GM21576 (cell line): Measurements from ENCODE around the gene MEGF6.

Experiments used
- ATAC-seq: cut with Tn5 transposase; IDR thresholded peaks from one replicate; pipeline ENCODE4 v1.9.1; 2021; ENCODE audit warnings: mild to moderate bottlenecking, moderate library complexity; ENCODE audit not compliant: unreplicated experiment

Gene MEGF6

DNA sequence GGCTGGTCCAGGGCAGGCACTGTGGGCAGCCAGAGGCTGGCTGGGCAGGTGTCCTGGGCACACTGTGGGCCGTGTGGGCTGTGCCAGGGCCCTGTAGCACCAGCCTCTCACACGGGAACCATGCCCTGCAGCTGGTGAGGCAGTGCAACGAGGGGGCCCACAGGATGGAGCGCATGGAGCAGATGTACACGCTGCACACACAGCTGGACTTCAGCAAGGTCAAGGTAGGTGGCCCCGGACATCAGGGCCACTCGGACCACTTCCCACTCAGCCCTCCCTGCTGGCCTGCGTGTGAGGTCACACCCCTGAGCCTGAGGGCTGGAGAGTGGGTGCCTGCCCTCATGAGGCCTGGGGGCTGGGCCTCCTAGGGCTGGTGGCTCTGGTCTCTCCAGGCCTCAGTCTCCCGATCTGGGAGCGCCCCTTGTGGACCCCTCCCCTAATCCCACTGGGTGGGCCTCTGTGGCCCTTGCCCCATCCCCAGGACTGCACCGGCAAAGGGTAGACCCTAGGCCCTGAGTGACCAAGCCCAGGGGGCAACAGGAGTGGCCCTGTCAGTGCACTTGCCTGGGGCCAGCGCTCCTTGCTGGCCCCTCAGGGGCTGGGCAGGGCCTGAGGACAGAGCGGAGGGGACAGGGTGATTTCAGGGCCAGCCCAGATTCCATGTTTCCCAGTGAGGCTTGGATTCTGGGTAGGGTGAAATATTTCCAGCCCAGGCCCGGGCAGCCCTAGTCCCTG is 135.3 kb downstream of the MEGF6 start:
- no peak for ATAC-seq

DNA sequence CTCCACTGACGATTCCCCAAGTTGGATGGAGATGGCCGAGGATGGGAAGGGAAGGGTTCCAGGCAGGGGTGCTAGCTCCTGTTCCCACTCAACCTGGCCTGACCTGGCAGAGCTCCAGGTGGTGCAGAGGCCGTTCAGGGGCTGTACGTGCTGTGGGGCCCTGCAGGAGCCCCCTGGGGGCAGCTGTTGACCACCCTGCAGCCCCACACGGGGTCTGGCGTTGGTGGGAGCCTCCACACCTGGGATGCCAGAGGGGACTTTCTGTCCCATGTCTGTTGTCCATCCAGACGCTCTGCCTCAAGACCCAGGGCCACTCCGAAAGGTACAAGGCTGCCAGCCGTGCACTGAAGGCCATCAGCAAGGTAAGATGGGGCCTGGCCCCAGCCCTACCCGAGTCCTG is 136.9 kb downstream of the MEGF6 start:
- ATAC-seq, result no peak

DNA sequence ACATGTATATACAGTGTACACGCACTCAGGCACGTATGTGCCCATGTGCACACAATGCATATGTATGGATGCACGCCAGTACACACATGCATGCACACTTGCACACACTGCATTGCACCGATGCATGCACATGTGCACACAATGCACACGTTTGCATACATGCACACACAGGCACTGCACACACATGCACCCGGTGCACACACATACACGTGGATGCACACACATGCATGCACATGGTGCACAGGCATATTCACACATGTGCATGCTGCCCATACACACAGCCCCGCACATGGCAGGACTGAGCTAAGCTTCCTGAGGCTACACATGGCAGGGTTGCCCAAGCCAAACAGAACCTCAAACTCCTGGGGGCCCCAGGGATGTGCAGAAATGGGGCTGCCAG is 137.3 kb downstream of the MEGF6 start:
- no peak for ATAC-seq

DNA sequence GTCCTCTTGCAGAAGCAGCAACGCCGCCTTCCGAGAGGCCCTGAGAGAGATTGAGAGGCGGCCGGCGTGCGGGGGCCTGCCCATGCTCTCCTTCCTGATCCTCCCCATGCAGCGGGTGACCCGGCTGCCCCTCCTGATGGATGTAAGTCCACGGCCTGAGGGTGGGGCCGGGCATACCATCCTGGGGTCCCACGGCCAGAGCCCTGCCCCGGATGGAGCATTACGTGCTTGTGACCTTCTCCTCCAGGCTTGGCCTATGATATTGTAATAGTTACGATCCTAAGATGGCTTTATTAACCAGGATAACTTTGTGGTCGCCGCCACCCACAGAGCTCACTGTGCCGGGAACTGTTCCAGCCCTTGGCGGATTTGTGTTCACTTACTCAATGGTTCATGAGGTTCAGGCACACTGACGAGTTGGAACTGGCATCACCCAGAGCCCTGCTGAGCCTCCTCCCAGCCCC is 137.9 kb downstream of the MEGF6 start:
- ATAC-seq, result no peak

DNA sequence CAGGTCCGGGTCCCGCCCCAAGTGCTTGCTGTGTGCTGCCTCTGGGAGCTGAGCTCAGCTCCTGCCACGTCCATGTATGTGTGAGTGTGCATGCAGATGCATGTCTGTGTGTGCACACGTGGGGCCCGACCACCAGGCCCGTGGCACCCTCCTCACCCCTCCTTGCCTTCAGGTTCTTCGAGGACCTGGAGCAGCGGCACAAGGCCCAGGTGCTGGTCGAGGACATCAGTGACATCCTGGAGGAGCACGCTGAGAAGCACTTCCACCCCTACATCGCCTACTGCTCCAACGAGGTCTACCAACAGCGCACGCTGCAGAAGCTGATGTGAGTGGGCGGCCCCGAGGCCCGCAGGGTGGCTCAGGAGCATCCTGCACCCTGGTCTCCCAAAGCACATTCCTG is 138.4 kb downstream of the MEGF6 start:
- no peak for ATAC-seq

DNA sequence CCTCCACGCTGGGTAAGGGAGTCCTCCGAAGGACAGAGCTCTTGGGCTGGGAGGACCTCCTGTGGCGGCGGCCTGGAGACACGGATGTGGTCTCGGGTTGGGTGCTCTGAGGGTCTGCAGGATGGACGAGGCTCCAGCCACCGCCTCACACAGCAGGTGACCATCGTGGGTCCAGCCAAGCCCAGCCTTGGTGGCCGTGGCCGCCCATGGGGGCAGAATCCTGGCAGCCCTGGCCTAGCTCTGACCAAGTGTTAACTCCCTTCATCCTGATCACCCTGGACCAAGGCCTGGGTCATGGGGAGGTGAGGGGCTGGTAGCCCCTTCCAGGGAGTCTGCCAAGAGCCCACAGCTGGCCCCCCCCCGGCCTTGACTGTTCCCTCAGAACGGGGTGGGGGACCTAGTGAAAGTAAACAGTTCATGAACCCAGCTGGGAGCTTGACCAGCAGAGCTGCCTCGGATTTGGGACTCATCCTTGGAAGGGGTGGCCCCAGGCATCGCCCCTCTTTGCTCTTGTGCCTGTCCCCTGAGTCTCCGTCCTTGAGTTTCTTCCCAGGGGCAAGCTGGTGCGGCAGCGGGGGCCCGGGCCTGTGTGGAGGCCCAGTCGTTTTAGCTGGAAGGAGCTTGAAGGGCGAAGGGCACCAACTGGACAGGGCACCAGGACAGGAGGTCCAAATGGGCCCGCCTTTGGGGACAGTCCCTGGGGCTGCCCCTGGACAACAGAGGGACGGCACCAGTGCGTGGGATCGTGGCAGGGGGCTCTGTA is 139.0 kb downstream of the MEGF6 start:
- ATAC-seq, result no peak

DNA sequence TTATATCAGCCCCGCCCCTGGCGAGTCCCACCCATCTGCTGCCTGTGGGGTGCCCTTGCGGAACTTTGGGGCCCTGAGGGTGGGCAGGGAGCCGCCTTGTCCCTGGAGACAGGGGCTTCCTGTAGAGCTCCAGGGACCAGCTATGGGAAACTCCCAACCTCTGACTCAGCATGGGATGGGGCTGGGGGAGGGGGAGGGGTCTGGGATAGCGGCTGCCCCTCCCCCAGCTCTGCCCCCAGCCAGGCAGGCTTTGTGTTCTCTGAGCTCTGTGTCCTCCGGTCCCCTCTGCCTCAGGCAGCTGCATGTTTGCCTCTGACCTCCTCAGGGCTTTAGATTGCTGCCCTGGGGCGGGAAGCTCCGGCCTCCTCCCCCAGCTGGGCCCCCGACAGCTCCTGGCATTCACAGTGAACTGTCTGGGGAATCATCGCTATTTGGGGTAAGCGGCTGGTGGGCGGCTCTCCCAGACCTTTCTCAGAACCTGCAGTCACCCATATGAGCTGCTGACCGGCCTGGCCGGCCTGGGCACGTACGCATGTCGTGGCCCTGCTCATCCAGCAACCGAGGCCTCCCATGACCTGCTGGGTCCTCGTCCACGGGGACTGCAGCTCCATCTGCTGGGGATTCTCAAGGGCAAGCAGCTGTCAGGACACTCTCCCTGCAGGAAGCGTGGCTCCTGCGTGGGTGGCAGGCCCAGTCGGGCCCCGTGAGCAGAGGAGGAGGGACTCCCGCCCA is 139.8 kb downstream of the MEGF6 start:
- ATAC-seq, result no peak

DNA sequence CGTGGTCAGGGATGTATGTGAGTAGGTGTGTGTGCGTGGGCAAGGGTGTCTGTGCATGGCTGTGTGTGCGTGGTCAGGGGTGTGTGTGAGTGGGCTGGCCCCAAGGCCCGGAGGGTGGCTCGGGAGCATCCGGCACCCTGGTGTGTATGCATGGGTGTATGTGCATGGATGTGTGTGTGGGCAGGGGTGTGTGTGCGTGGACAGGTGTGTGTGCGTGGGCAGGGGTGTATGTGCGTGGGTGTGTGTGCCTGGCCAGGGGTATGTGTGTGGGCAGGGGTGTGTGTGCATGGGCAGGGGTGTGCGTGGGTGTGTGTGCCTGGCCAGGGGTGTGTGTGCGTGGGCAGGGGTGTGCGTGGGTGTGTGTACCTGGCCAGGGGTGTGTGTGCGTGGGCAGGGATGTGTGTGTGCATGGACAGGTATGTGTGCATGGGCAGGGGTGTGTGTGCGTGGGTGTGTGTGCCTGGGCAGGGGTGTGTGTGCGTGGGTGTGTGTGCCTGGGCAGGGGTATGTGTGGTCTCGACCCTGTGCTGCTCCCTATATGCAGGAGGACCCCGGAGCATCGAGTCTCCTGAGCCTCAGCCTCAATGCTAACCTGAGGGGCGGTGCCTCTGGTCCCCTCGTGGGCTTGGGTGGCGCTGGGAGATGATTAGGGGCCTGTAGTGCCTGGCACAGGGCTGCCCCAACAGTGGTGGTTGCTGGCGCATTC is 140.5 kb downstream of the MEGF6 start:
- ATAC-seq, result no peak

DNA sequence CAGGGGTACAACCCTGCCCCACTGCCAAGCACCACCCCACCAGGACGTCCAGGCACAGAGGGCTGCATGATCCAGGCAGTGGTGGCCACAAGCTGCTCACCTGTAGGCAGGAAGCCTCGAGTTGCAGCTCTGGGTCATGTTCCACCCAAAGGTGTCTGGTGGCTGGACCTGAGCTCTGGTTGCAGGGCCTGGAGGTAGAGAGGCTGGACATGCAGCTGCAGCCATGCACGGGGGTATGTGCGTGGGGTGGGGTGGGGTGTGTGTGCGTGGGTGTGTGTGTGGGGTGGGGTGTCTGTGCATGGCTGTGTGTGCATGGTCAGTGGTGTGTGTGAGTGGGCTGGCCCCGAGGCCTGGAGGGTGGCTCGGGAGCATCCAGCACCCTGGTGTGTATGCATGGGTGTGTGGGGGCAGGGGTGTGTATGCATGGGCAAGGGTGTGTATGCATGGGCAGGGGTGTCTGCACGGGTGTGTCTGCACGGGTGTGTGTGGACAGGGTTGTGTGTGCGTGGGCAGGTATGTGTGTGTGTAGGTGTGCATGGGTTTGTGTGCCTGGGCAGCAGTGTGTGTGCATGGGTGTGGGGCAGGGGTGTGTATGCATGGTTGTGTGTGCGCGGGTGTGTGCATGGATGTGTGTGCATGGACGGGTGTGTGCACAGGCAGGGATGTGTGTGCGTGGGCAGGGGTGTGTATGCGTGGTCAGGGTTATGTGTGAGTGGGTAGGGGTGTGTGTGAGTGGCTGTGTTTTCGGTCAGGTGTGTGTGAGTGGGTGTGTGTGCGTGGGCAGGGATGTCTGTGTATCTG is 141.3 kb downstream of the MEGF6 start:
- ATAC-seq, result no peak

DNA sequence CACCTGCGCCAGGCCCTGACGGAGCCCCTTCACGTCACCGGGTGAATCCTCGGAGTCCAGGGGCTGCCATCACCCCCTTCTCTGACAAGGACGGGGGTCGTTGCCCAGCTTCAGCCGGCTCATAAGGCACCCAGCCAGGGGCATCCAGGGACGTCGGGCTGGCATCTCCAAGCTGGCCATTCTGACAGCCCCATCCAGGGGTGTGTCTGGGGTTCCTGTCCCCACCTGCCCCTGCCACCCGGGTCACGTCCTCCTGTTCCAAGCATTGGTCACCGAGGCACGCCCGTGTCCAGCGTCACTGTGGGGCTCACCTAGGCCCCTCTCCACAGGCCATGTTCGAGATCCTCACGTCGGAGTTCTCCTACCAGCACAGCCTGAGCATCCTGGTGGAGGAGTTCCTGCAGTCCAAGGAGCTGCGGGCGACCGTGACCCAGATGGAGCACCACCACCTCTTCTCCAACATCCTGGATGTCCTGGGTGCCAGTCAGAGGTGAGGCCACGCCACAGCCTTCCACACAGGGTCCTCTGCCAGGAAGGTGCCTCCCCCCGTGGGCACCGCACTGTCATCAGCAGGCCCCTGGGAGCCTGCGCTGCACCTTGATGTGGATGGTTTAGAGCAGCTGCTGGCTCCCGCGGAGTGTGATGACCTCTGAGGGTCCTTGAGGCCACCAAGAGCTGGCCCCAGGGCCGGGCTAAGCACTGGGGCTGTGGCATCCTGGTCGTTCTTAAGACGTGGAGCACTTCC is 142.0 kb downstream of the MEGF6 start:
- no peak for ATAC-seq

DNA sequence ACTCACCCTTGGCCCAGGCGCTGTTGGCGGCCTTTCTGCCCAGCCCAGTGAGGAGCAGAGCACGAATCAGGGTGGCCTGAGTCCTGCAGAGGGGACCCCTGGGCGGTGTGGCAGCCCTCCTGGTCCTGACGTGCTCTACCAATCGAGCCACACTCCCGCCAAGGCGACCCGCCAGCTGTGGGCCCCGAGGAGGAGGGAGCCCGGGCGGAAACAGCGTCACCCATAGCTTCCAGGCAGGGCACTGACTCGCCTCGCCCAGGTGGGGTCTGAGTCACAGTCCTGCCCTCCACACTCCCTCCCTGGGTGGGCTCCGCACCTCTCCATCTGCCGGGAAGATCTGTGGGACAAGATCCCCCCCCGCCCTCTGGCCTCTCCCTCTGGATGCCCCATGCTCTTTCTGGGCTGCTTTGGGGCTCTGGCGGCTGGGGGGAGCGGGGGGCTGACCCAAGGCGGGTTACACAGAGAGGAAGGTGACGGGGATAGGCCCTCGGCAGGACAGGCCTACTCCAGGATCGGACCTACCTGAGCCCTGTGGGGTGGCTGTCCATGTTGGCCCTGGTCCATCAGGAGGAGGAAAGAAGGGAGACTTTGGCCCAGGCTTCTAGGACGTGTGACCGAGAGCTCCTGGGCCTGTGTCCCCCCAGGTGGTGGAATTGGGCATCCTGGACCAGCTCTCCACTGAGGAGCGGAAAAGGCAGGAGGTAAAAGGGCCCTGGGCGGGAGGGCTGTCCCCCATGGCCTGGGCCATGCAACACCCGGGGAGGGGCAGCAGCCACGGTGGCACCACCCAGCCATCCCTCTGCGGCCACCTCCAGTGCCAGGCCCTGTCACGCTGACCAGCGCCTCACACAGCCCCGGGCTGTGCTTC is 142.8 kb downstream of the MEGF6 start:
- no peak for ATAC-seq

DNA sequence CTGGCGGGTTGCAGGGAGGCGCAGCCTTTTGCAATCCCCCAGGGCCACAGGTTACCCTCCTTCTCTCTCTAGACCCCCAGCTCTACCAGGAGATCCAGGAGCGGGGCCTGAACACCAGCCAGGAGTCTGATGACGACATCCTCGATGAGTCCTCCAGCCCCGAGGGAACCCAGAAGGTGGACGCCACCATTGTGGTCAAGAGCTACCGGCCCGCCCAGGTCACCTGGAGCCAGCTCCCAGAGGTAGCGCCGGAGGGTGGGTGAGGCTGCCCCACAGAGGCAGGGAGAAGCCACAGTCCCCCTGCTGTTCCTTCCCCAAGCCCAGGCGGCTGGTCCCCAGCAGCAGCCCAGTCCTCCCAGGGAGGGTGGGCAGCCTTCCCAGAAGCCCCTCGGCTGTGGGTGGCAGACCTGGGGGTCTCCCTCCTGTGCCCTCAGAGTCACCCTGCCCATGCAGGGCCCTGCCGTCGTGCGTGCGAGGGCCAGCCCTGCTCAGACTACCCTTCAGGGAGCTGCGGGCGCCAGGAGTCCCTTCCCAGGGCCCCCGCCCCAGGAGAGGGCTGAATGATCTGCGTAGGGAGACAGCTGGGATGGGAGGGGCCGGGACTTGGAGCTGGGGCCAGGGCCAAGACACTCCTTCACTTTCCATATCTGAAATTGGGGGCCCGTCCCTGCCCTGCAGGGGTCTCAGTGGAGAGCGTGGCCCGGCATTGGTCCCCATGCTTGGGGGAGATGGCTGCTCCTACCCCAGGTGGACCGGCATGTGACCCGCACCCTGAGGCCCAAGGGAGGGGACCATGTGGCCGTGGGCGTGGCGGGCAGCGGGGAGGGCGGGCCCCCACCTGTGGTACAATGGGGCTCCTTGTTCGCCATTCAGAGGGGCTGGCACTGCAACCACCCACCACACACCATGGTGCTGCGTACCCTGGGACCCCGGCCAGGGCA is 143.9 kb downstream of the MEGF6 start:
- no peak for ATAC-seq

DNA sequence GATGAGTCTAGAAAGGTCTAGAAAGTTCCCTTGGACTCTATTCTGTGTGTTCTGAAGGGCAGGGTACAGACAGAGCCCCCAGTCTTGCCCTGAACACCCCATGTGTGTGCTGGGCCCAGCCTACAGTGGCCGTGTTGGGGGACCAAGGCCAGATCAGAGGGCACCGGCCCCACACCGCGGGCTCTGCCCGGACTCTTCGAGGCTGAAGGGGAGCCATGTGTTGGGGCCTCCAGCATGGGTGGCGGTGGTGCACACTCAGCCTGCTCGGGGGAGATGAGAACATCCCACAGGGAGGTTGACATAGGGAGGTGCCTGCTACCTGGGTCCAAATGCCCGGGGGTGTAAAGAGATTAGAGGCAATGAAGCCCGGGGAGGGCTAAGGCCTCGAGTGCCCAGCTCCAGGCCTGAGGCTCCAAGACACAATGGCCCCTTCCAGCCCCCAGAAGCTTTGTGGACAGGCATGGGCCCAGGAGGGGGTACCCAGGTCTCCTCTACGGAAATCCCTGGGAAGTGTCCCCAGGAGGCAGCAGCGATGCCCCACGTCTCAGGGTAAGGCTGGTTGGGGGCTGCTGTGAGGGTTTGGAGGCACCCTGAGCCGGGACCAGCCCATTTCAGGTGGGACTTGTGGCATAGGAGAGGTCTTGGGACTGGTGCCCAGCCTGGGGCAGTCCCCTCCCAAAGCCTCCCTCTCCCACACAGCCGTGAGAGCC is 144.8 kb downstream of the MEGF6 start:
- no peak for ATAC-seq

DNA sequence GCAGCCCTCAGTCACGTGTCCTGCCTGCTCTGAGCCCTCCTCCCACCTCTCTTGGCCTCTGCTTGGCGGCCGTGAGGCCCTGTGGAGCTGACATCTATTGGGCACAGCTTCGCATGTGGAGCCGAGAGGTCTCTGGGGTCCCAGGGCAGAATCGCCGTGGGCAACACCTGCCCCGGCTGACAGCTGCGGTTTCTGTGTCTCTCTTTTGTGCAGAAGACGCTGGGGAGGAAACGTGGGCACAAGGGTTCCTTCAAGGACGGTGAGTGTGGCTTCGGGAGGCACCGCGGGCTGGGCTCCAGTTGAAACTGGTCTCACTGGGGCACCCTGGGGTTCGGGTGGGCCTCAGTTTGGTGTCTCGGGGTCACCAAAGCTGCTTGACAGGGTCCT is 145.4 kb downstream of the MEGF6 start:
- no peak for ATAC-seq

DNA sequence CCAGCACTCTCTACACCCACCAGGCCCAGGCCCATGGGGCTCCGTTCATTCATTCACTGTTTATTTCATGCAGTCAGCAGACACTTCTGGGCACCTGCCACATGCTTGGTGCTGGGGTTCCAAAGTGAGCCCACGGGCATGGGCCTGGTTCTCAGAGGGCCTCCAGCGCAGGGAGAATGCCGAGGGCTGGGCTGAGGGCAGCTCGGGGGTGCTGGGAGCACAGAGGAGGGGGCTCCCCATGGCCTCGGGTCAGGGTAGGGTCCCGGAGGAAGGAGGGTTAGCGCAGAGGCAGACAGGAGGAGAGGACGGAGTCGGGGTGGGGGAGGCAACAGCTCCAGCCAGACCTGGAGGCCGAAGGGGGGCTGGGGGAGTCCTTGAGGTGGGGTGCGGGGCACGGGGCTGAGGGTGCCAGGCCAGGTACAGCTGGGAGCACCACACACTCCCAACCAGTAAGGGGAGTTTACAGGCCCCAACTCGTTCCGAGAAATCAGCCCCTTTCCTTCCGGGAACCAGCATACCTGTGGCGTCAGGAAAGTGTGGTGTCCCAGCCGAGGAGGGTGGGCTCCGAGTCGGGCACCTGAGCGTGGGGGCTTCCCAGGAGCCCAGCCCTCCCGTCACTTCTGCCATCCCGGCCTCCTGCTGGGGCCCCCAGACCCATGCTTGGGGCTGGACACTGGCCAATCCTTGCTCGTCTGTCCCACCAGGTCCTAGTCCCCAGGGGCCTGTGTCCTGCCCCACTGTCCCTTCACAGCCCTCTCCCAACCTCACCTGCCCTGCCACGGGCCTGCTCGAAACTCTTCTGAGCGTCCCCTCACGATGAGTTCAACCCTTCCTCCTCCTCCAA is 146.0 kb downstream of the MEGF6 start:
- ATAC-seq, result no peak

DNA sequence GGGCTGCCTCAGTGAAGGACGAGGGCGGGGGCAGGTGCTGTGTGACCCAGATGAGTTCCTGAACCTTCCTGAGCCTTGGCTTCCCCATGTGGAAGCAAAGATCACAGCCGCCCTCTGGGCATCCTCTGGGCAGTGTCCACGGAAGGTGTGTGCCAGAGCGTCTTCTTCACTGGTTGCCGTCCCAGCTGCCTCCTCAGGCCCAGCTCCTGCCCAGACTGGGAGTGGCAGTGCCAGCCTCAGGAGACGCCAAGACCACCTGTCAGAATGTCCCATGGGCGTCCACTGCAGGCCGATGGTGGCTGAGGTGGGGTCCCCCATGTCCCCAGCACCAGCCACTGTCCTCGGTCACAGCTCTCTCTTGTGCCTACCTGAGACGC is 146.7 kb downstream of the MEGF6 start:
- ATAC-seq, result no peak
